ENCODE measurements around the gene KCNC4.

Gene KCNC4

GRCh38 chr1:110218739-110219138 is 8.6 kb downstream of the KCNC4 start:
- no peak overlapping the region for H3K4me3 ChIP-seq (ENCODE audit: severe bottlenecking)
- no peaks in the 10 kb centered on the region for H3K4me1 ChIP-seq (ENCODE audit: insufficient read depth, poor library complexity, severe bottlenecking)
- no peaks in the 10 kb centered on the region for H3K9me3 ChIP-seq (ENCODE audit: severe bottlenecking)
- no peak overlapping the region for H3K27ac ChIP-seq (ENCODE audit: poor library complexity, severe bottlenecking)
- no peaks in the 10 kb centered on the region for H3K27me3 ChIP-seq (ENCODE audit: insufficient read depth, poor library complexity, severe bottlenecking)
- no peak for DNase-seq (ENCODE audit: low spot score)
- no peak for ATAC-seq (ENCODE audit: low read depth)
- no peaks in the 10 kb centered on the region for H3K36me3 ChIP-seq (ENCODE audit: low read depth)
- TF ChIP-seq CTCF (IDR thresholded peaks at IDR 0.05; ENCODE audit: poor library complexity, severe bottlenecking), result no peak

- H3K36me3 ChIP-seq (ENCODE audit: low read depth), result no peaks in the 10 kb centered on the region
- no peak for ATAC-seq (ENCODE audit: low read depth)
- no peak overlapping the region for H3K27ac ChIP-seq (ENCODE audit: poor library complexity, severe bottlenecking)
- H3K4me1 ChIP-seq (ENCODE audit: insufficient read depth, poor library complexity, severe bottlenecking), result no peaks in the 10 kb centered on the region
- no peak overlapping the region for H3K4me3 ChIP-seq (ENCODE audit: severe bottlenecking)
- no peaks in the 10 kb centered on the region for H3K9me3 ChIP-seq (ENCODE audit: severe bottlenecking)
- TF ChIP-seq CTCF (IDR thresholded peaks at IDR 0.05; ENCODE audit: poor library complexity, severe bottlenecking), result no peak
- no peak for DNase-seq (ENCODE audit: low spot score)
- no peaks in the 10 kb centered on the region for H3K27me3 ChIP-seq (ENCODE audit: insufficient read depth, poor library complexity, severe bottlenecking)
Observed at GRCh38 chr1:110220324-110220723, 10.2 kb downstream of the KCNC4 start.

- Histone ChIP-seq H3K4me1 (ENCODE audit: insufficient read depth, poor library complexity, severe bottlenecking) (no peaks in the 10 kb centered on the region), H3K27ac (ENCODE audit: poor library complexity, severe bottlenecking) (no peak overlapping the region), H3K27me3 (ENCODE audit: insufficient read depth, poor library complexity, severe bottlenecking) (no peaks in the 10 kb centered on the region), H3K9me3 (ENCODE audit: severe bottlenecking) (no peaks in the 10 kb centered on the region), H3K4me3 (ENCODE audit: severe bottlenecking) (no peak overlapping the region), H3K36me3 (ENCODE audit: low read depth) (no peaks in the 10 kb centered on the region)
- no peak for ATAC-seq (ENCODE audit: low read depth)
- DNase-seq (ENCODE audit: low spot score), result no peak
- TF ChIP-seq CTCF (IDR thresholded peaks at IDR 0.05; ENCODE audit: poor library complexity, severe bottlenecking), result no peak
Observed at GRCh38 chr1:110221119-110221518, 11.0 kb downstream of the KCNC4 start.

GRCh38 chr1:110223127-110223526 is 13.0 kb downstream of the KCNC4 start:
- Histone ChIP-seq H3K27me3 (ENCODE audit: insufficient read depth, poor library complexity, severe bottlenecking) (no peaks in the 10 kb centered on the region), H3K27ac (ENCODE audit: poor library complexity, severe bottlenecking) (no peak overlapping the region), H3K9me3 (ENCODE audit: severe bottlenecking) (no peaks in the 10 kb centered on the region), H3K4me1 (ENCODE audit: insufficient read depth, poor library complexity, severe bottlenecking) (no peaks in the 10 kb centered on the region), H3K36me3 (ENCODE audit: low read depth) (no peaks in the 10 kb centered on the region), H3K4me3 (ENCODE audit: severe bottlenecking) (no peak overlapping the region)
- no peak for DNase-seq (ENCODE audit: low spot score)
- no peak for ATAC-seq (ENCODE audit: low read depth)
- TF ChIP-seq CTCF (IDR thresholded peaks at IDR 0.05; ENCODE audit: poor library complexity, severe bottlenecking), result no peak

- DNase-seq (ENCODE audit: low spot score), result no peak
- TF ChIP-seq CTCF (IDR thresholded peaks at IDR 0.05; ENCODE audit: poor library complexity, severe bottlenecking), result no peak
- H3K4me1 ChIP-seq (ENCODE audit: insufficient read depth, poor library complexity, severe bottlenecking), result no peaks in the 10 kb centered on the region
- H3K27me3 ChIP-seq (ENCODE audit: insufficient read depth, poor library complexity, severe bottlenecking), result no peaks in the 10 kb centered on the region
- H3K4me3 ChIP-seq (ENCODE audit: severe bottlenecking), result no peak overlapping the region
- H3K9me3 ChIP-seq (ENCODE audit: severe bottlenecking), result no peaks in the 10 kb centered on the region
- no peaks in the 10 kb centered on the region for H3K36me3 ChIP-seq (ENCODE audit: low read depth)
- ATAC-seq (ENCODE audit: low read depth), result no peak
- no peak overlapping the region for H3K27ac ChIP-seq (ENCODE audit: poor library complexity, severe bottlenecking)
Observed at GRCh38 chr1:110223581-110223980, 13.5 kb downstream of the KCNC4 start.
